Measurements from ENCODE around the gene HMOX1. TPM values are rescaled to one million over a fixed set of nuclear protein-coding genes. Genes with fewer than 3 reads are reported as not detected.
"Not testable (repeated sequence)": the region's sequence is repeated elsewhere in the genome, so short reads cannot be mapped to it uniquely, and the experiment has no call there.

Gene HMOX1
- total RNA-seq, 1 donor from 2014 or later, result 11.1 TPM

DNA sequence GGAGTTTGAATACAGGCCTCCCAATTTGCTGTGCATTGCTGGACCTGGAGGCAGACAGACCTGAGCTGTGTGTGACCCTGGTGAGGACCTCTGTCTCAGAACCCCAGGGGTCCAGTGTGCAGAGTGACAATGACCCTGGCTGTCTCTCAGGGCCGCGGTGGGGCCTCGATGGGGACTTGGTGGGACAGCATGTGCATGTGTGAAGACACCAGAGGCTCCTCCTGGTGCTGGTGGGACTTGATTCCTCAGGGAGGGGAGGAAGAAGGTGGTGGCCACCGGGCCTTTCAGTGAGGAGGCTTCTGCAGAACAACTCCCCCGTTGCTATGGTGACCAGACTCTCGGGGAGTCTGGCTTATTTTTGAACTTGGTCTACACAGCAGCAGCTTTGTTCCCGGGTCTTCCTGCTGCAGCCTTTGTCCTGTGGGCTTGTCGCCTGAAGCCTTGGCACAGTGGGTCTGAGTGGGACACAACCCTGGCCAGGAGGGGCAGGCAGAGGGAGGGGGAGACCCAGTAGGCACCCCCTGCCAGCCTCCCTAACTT lies 54.4 kb downstream of the HMOX1 start:
- DNase-seq, result no peak

- no peak for DNase-seq
These were observed 55.5 kb downstream of the HMOX1 start for GRCh38 chr22:35436421-35436820.

DNA sequence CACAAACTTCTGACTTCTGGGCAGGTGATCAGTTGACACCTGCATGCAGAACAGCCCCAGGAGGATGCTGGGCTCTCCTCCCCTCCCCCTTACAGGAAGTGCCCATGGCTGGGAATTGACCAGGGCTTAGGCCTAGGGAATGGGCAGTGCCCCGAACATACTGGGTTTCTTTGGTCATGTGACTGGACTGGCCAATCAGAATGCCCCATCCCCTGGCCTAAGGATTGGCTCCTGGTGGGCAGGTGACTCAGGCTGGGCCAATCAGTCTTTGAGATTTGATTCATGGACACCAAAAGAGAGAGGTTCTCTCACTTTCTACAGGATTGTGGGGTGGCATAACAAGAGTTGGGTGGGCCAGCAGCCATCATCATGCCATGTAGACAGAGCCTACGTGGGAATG lies 56.2 kb downstream of the HMOX1 start:
- no peak for DNase-seq

- DNase-seq, result not testable (repeated sequence)
These were observed 57.9 kb downstream of the HMOX1 start for GRCh38 chr22:35438673-35439364.

- DNase-seq, result no peak
These were observed 58.4 kb downstream of the HMOX1 start for GRCh38 chr22:35439365-35439717.

- no peak for DNase-seq
These were observed 59.2 kb downstream of the HMOX1 start for GRCh38 chr22:35440129-35440528.

- DNase-seq, result no peak
These were observed 60.7 kb downstream of the HMOX1 start for GRCh38 chr22:35441489-35442100.

DNA sequence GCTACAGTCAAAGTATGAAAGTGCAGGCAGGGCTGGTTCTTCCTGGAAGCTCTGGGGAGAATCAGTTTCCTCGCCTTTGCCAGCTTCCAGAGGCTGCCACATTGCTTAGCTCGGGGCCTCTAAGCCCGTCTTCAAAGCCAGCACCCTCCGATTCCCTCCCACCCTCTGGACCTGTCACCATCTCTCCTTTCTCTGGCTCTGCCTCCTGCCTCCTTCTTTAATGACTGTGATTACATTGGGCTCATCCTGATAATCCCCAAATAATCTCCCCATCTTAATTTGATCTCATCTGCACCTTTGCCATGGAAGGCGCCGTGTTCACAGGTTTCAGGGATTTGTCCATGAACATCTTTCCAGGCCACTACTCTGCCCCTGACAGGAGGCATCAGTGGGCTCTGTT lies 61.6 kb downstream of the HMOX1 start:
- no peak for DNase-seq

- DNase-seq, result no peak
These were observed 62.4 kb downstream of the HMOX1 start for GRCh38 chr22:35443338-35443737.

Small RNA genes lying within 50 kb of the gene (small RNA-seq; reads per million reads assigned to genes)
- gene MIR3909 (ENCODE audit: low replicate concordance), result 7.0 reads per million, percentile 93 among the genes with 10 or more reads in this experiment
- not detected for gene MIR6069 (ENCODE audit: low replicate concordance)

Other genes with a start within 250 kb of the HMOX1 start
- 18.8 TPM for gene HMGXB4, start 123.6 kb upstream of the HMOX1 start, total RNA-seq
- gene TOM1, start 81.2 kb upstream of the HMOX1 start, total RNA-seq, result 35.6 TPM
- gene MCM5, start 19.0 kb downstream of the HMOX1 start, total RNA-seq, result 26.7 TPM
- gene RASD2, start 159.7 kb downstream of the HMOX1 start, total RNA-seq, result 2.8 TPM
- 649 TPM for gene MB, start 236.2 kb downstream of the HMOX1 start, total RNA-seq